Mesenchymal stem cell (in vitro differentiated cells and primary cell): ENCODE measurements around the gene KIF6. TPM values are rescaled to one million over a fixed set of nuclear protein-coding genes. Genes with fewer than 3 reads are reported as not detected.

Experiments
- DNase-seq: peaks from one replicate; pipeline ENCODE4 v3.0.0-alpha.2; 2013
- H2AFZ ChIP-seq: one replicate; pipeline ENCODE4 v1.6.1; 2013; ENCODE audit warnings: low read depth, mild to moderate bottlenecking, control low read depth, inconsistent platforms, low read length, moderate library complexity
- H2AK5ac ChIP-seq: 2 replicates; pipeline ENCODE4 v1.6.1; 2013; ENCODE audit warnings: low read length, moderate library complexity, mild to moderate bottlenecking, inconsistent platforms; ENCODE audit not compliant: severe bottlenecking
- H2BK120ac ChIP-seq: one replicate; pipeline ENCODE4 v1.6.1; 2013; ENCODE audit warnings: low read depth, mild to moderate bottlenecking, inconsistent platforms, low read length, moderate library complexity
- H2BK12ac ChIP-seq, 2 experiments: one replicate each; pipeline ENCODE4 v1.6.1; 2013; ENCODE audit warnings: inconsistent platforms in 2 of 2, low read length in 2 of 2, mild to moderate bottlenecking in 2 of 2, moderate library complexity in 2 of 2, control low read depth in 1 of 2
- H2BK15ac ChIP-seq: one replicate; pipeline ENCODE4 v1.6.1; 2013; ENCODE audit warnings: mild to moderate bottlenecking, low read depth, inconsistent platforms; ENCODE audit not compliant: poor library complexity, severe bottlenecking
- H2BK5ac ChIP-seq: 2 replicates; pipeline ENCODE4 v1.6.1; 2013; ENCODE audit warnings: low read depth, mild to moderate bottlenecking, low read length, control low read depth, inconsistent platforms; ENCODE audit not compliant: poor library complexity, severe bottlenecking
- H3K14ac ChIP-seq, 2 experiments: one replicate each; pipeline ENCODE4 v1.6.1; 2013; ENCODE audit warnings: inconsistent platforms in 2 of 2, low read length in 2 of 2, control low read depth in 1 of 2, mild to moderate bottlenecking in 1 of 2, moderate library complexity in 1 of 2
- H3K18ac ChIP-seq, 2 experiments: one replicate each; pipeline ENCODE4 v1.6.1; 2013; ENCODE audit warnings: inconsistent platforms in 2 of 2, low read length in 2 of 2, control low read depth in 1 of 2, low read depth in 1 of 2, mild to moderate bottlenecking in 1 of 2
- H3K23ac ChIP-seq, 2 experiments: one replicate each; pipeline ENCODE4 v1.6.1; 2013; ENCODE audit warnings: inconsistent platforms in 2 of 2, low read length in 2 of 2, mild to moderate bottlenecking in 2 of 2, moderate library complexity in 2 of 2, control low read depth in 1 of 2
- H3K27ac ChIP-seq: 2 replicates; pipeline ENCODE4 v1.5.1; 2013; ENCODE audit warnings: mild to moderate bottlenecking, moderate library complexity, low read length, control low read depth, inconsistent platforms; ENCODE audit not compliant: poor library complexity, severe bottlenecking
- H3K27me3 ChIP-seq, 2 experiments: 2 replicates each; pipeline versions ENCODE4 v1.6.1 to v1.7.0; 2013; ENCODE audit warnings: low read length in 2 of 2, mild to moderate bottlenecking in 2 of 2, moderate library complexity in 2 of 2, control low read depth in 1 of 2, inconsistent platforms in 1 of 2; ENCODE audit not compliant: control insufficient read depth in 1 of 2, insufficient read depth in 1 of 2
- H3K36me3 ChIP-seq, 2 experiments: 2 replicates each; pipeline versions ENCODE4 v1.6.1 to v1.7.0; 2013; ENCODE audit warnings: low read length in 2 of 2, control low read depth in 1 of 2, inconsistent platforms in 1 of 2, low read depth in 1 of 2, mild to moderate bottlenecking in 1 of 2; ENCODE audit not compliant: insufficient read depth in 2 of 2, control insufficient read depth in 1 of 2
- H3K4ac ChIP-seq, 2 experiments: one replicate each; pipeline ENCODE4 v1.6.1; 2013; ENCODE audit warnings: inconsistent platforms in 2 of 2, low read length in 2 of 2, mild to moderate bottlenecking in 2 of 2, moderate library complexity in 2 of 2, control low read depth in 1 of 2, low read depth in 1 of 2
- H3K4me1 ChIP-seq: 2 replicates; pipeline ENCODE4 v1.6.1; 2013; ENCODE audit warnings: low read depth, low read length, control low read depth; ENCODE audit not compliant: control insufficient read depth, insufficient read depth
- H3K4me2 ChIP-seq: 2 replicates; pipeline ENCODE4 v1.6.1; 2013; ENCODE audit warnings: low read length, mild to moderate bottlenecking, inconsistent platforms; ENCODE audit not compliant: poor library complexity, severe bottlenecking
- H3K4me3 ChIP-seq, 2 experiments: 2 replicates each; pipeline versions ENCODE4 v1.5.1 to v1.7.0; 2013; ENCODE audit warnings: low read length in 2 of 2, mild to moderate bottlenecking in 2 of 2, control low read depth in 1 of 2, low read depth in 1 of 2; ENCODE audit not compliant: insufficient read depth in 1 of 2
- H3K79me1 ChIP-seq: replicated peaks from 2 replicates; pipeline ENCODE4 v1.6.1; 2013; ENCODE audit warnings: mild to moderate bottlenecking, control low read depth, low read length, inconsistent platforms; ENCODE audit not compliant: poor library complexity, severe bottlenecking
- H3K9ac ChIP-seq: 2 replicates; pipeline ENCODE4 v1.7.0; 2013; ENCODE audit warnings: mild to moderate bottlenecking, low read length, moderate library complexity
- H3K9me3 ChIP-seq: 2 replicates; pipeline ENCODE4 v1.7.0; 2013; ENCODE audit warnings: mild to moderate bottlenecking, low read length; ENCODE audit not compliant: control insufficient read depth
- H4K8ac ChIP-seq: one replicate; pipeline ENCODE4 v1.6.1; 2013; ENCODE audit warnings: inconsistent platforms, mild to moderate bottlenecking, low read length, moderate library complexity
- H4K91ac ChIP-seq: one replicate; pipeline ENCODE4 v1.6.1; 2013; ENCODE audit warnings: mild to moderate bottlenecking, low read length, inconsistent platforms
- WGBS: methylation state at CpG from one replicate; pipeline ENCODE4 v1.1.7; 2013; ENCODE audit warnings: mixed read lengths; 5-methylcytosine and 5-hydroxymethylcytosine counted together
- polyA plus RNA-seq, 2 experiments: library from polyadenylated mRNA; stranded (reverse); fragments of 200-250 nt; gene quantifications; one replicate each; pipeline ENCODE4 v1.2.3, GENCODE V29; 2013

The KIF6 gene, protein sequence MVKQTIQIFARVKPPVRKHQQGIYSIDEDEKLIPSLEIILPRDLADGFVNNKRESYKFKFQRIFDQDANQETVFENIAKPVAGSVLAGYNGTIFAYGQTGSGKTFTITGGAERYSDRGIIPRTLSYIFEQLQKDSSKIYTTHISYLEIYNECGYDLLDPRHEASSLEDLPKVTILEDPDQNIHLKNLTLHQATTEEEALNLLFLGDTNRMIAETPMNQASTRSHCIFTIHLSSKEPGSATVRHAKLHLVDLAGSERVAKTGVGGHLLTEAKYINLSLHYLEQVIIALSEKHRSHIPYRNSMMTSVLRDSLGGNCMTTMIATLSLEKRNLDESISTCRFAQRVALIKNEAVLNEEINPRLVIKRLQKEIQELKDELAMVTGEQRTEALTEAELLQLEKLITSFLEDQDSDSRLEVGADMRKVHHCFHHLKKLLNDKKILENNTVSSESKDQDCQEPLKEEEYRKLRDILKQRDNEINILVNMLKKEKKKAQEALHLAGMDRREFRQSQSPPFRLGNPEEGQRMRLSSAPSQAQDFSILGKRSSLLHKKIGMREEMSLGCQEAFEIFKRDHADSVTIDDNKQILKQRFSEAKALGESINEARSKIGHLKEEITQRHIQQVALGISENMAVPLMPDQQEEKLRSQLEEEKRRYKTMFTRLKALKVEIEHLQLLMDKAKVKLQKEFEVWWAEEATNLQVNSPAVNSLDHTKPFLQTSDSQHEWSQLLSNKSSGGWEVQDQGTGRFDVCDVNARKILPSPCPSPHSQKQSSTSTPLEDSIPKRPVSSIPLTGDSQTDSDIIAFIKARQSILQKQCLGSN
- polyA plus RNA-seq (2013, experiment 1 of 2) = 0.99 TPM
- polyA plus RNA-seq (2013, experiment 2 of 2) = 1.3 TPM

DNA sequence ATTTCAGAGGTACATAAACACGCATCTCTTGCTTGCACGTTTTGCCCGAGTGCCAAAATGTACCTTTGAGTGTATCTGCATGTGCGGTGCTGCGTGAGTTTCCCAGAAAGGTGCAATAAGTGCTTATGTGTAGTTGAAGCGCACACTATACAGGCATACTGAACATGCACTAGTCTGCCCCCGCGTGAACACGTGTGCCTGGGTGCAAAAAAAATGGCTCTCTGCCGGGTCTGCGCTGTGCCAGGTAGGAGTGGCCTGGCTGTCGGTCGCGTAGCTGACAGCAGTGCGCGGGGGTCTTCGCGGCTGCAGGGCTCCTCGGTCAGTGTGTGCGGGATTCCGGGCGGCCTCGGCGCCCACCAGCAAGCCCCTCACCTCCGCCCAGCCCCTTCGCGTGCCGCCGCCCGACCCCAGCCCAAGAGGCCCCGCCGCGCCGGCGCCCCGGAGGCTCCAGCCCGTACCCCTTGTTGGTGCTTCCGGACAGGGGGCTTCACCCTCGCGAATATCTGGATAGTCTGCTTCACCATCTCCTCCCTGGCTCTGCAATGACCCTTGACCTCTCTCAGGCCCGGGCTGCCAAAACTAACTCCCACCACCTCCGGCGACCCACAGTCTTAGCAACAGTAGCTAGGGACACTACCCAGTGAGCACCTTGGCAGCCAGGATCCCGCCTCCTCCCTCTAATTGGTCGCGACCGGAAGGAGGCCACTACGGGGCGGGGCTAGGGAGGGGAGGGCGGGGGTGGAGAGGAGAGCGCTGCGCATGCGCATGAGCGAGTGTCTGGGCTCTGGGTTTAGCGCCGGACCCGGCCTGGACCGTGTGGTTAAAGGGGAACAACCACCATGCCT is at the start of gene KIF6:
Gene KIF6, minus strand, starts transcription at position 622 of the 845 bp plus-strand sequence. Its CDS starts 98 bp downstream, at position 524.
- Histone ChIP-seq H3K27ac (no peak within 1 kb of the TSS), H2BK120ac (peak within 1 kb of the TSS; percentile 81), H4K8ac (peak within 1 kb of the TSS; percentile 99), H2BK12ac (peak within 1 kb of the TSS; percentile 54 to 66), H3K18ac (peak within 1 kb of the TSS; percentile 46 to 58), H2BK5ac (no peak within 1 kb of the TSS), H3K36me3 (no peaks in the 10 kb centered on the region), H3K23ac (peak within 1 kb of the TSS in 1 of 2 experiments; percentile 32), H3K4me3 (peak within 1 kb of the TSS; percentile 81 to 87), H3K4ac (peak within 1 kb of the TSS; percentile 51 to 67), H2AK5ac (no peak within 1 kb of the TSS), H3K27me3 (peaks cover 0 to 4% of the 10 kb centered on the region in 2 experiments), H4K91ac (peak within 1 kb of the TSS; percentile 68), H2AFZ (peak within 1 kb of the TSS; percentile 95), H3K4me2 (peak within 1 kb of the TSS; percentile 78), H3K14ac (peak within 1 kb of the TSS in 1 of 2 experiments; percentile 3), H3K9ac (peak within 1 kb of the TSS; percentile 85), H3K9me3 (no peaks in the 10 kb centered on the region), H2BK15ac (peak within 1 kb of the TSS; percentile 89), H3K4me1 (peaks cover 3% of the 10 kb centered on the region), H3K79me1 (no peaks in the 10 kb centered on the region)
- WGBS = 11% methylated on average over 45 of the region's 58 CpGs
- DNase-seq = peak; percentile 89

DNA sequence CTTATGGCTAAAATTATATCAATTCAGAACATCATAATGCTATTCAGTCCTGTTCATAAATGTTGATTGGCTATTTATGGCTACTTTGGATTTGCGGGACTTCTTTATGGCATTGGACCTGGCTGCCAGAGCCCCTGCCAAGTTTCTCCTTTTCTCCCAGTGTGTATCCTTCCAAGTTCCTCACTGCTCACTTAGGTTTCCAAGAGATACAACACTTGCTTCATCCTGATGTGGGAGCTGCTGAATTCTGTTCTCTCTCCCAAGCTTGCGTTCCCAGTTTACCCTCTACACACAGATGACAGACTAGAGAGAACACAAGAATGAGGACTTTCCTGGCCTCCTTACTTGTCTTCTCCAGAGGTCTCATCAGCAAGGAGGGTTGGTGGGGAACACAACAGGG is 48.6 kb upstream of the KIF6 start:
- Histone ChIP-seq H3K4me3 (no peak overlapping the region), H4K8ac (no peak overlapping the region), H4K91ac (peak overlapping the region; percentile 7), H3K14ac (no peak overlapping the region), H3K4ac (no peak overlapping the region), H3K4me2 (no peak overlapping the region), H2AK5ac (no peak overlapping the region), H3K4me1 (no peaks in the 10 kb centered on the region), H2BK15ac (no peak overlapping the region), H3K9me3 (no peaks in the 10 kb centered on the region), H2AFZ (no peak overlapping the region), H3K27me3 (peaks cover 4 to 11% of the 10 kb centered on the region in 2 experiments), H3K79me1 (no peaks in the 10 kb centered on the region), H3K18ac (no peak overlapping the region), H3K27ac (no peak overlapping the region), H2BK120ac (peak overlapping the region; percentile 54), H3K9ac (no peak overlapping the region), H2BK5ac (no peak overlapping the region), H2BK12ac (peak overlapping the region in 1 of 2 experiments; percentile 0), H3K36me3 (no peaks in the 10 kb centered on the region), H3K23ac (no peak overlapping the region)
- no peak for DNase-seq
- 96% methylated on average over 2 of the region's 2 CpGs for WGBS

DNA sequence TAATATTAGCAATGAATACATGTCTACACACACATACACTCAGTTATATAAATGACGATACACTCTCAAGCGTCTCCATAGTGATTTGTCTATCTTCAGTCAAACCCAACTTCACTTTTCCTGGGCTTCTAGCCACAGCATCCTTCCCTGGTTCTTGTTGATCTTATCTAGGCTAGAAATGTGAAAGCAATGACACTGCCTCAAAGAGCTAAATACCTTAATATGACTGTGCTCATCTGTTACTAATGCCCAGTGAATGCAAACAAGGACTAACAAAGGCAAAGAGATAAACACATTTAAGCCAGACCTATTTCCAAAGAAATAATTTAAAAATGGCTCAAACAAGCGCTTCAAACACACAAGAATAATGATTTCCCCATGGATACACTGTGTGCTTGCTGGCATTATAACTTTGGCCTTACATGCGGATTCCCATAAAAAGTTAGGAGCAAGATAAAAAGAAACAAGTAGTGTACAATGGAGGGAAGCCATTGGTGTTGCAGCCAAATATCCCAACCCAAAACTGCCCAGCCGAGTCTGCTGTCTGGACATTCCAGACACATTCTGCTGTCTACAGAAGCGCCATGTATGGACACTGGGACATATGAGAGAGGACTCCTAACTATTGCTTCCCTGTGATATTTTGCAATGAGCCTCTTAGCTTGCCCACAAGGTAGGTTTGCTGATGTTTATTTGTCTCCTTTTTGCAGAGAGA is 47.5 kb upstream of the KIF6 start:
- WGBS = 71% methylated on average over 6 of the region's 6 CpGs
- Histone ChIP-seq H3K79me1 (no peaks in the 10 kb centered on the region), H3K36me3 (no peaks in the 10 kb centered on the region), H2AFZ (no peak overlapping the region), H2AK5ac (no peak overlapping the region), H3K27ac (no peak overlapping the region), H2BK15ac (no peak overlapping the region), H3K9ac (no peak overlapping the region), H3K4me1 (no peaks in the 10 kb centered on the region), H2BK12ac (no peak overlapping the region), H3K23ac (no peak overlapping the region), H3K27me3 (peaks cover 4 to 14% of the 10 kb centered on the region in 2 experiments), H2BK5ac (no peak overlapping the region), H3K4me3 (no peak overlapping the region), H3K4ac (no peak overlapping the region), H4K8ac (no peak overlapping the region), H3K18ac (no peak overlapping the region), H4K91ac (no peak overlapping the region), H2BK120ac (no peak overlapping the region), H3K14ac (no peak overlapping the region), H3K4me2 (no peak overlapping the region), H3K9me3 (no peaks in the 10 kb centered on the region)
- DNase-seq = peak; percentile 83
